Fibroblast of mammary gland (primary cell): ENCODE measurements around the gene MEIKIN.

Experiments
- DNase-seq: peaks from one replicate; pipeline ENCODE4 v3.0.0-alpha.2; 2010; ENCODE audit warnings: low read depth
- H3K4me3 ChIP-seq: 2 replicates; pipeline ENCODE4 v1.5.1; 2011; ENCODE audit warnings: low read depth, mild to moderate bottlenecking, low read length, moderate library complexity; ENCODE audit not compliant: control insufficient read depth
- CTCF ChIP-seq: conservative IDR thresholded peaks from 2 replicates; pipeline ENCODE4 v1.5.1; 2011; ENCODE audit warnings: low read depth, low read length, inconsistent platforms; ENCODE audit not compliant: control insufficient read depth, insufficient read depth

Gene MEIKIN

GRCh38 chr5:131947445-131947844, 2.0 kb upstream of the MEIKIN start:
- H3K4me3 ChIP-seq: no peak overlapping the region
- no peak for TF ChIP-seq CTCF
- no peak for DNase-seq

DNA sequence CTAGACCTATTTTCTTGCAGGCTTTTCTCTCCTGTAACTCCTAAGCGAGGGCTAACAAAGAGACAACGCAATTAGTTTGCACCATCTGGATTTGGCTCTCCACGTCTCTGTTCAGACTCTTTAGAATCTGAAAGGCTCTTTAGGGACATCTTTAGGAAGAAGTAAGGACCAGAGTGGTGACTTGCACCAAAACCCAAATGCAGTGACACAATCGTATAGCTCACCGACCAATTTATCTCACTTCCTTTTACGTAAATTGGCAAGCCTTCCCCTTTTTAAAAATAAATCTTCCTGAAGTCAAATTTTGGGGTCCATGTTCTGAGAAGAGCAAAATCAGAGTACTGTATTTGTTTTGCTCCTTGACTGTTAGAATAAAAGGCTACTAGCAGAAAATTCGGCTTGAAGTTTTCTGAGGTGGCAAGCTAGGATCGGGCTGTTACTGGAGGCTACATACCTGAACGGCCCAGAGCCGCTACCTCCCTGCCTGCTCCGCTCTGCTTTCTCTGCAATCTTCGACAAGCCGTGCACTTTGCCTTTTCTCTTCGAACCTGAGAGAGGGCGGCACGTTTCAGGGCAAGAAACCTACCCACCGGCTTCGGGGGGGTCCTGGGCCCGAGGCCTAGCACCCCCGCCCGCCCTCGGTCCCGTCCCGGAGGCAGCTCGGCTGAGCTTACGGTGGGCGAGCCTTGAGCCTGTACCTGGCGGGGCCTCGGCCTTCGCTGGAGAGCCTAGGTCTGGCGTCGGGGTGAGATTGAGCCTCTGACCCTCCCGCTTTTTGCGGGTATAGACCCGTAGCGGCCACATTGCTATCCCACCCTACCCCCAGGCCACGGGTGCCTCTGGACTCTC, 537 bp downstream of the MEIKIN start:
- TF ChIP-seq CTCF: no peak
- no peak overlapping the region for H3K4me3 ChIP-seq
- DNase-seq: no peak

GRCh38 chr5:131943916-131944315, 1.5 kb downstream of the MEIKIN start:
- TF ChIP-seq CTCF: no peak

DNA sequence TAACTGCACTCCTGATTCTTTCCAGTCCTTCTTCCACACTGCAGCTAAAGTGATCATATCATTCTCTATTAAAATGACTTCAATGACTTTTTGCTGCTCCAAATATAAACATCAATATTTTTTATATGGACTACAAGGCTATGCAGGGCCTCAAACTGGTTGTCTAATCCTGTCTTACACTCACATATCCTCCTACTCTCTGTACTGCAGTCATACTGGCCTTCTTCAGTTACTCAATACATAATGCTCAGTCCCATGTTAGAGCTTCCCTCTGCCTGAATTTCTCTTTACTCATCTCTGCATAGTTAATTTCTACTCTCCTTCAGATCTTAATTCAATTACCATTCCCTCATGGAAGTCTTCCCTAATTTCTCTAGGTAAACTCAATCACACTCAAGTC, 3.4 kb downstream of the MEIKIN start:
- TF ChIP-seq CTCF: no peak
- H3K4me3 ChIP-seq: no peak overlapping the region
- DNase-seq: no peak

More at GRCh38 chr5:131943916-131944315, 1.5 kb downstream of the MEIKIN start:
- no peak overlapping the region for H3K4me3 ChIP-seq
- no peak for DNase-seq

- DNase-seq: no peak
- no peak for TF ChIP-seq CTCF
- no peak overlapping the region for H3K4me3 ChIP-seq
These were observed 5.6 kb downstream of the MEIKIN start for GRCh38 chr5:131939690-131940345.

- TF ChIP-seq CTCF: no peak
- H3K4me3 ChIP-seq: no peak overlapping the region
- no peak for DNase-seq
These were observed 13.2 kb downstream of the MEIKIN start for GRCh38 chr5:131932235-131932634.
